Uterus (tissue), 2 donors: ENCODE results near the gene GAMT.

Source experiments
- CTCF ChIP-seq, 4 experiments: fragments of 200-600 bp in 2 of 4; fragments of 450-650 bp in 2 of 4; sonication (generic) in 2 of 4; IDR thresholded peaks; one replicate each; pipeline ENCODE4 v1.5.1; 2016 to 2019; ENCODE audit warnings: antibody characterized with exemption in 4 of 4, mild to moderate bottlenecking in 2 of 4, moderate library complexity in 1 of 4
- POLR2A ChIP-seq, 2 donors: fragments of 450-650 bp; IDR thresholded peaks; one replicate each; pipeline ENCODE4 v1.6.1; 2016; ENCODE audit warnings: antibody characterized with exemption in 2 of 2, mild to moderate bottlenecking in 1 of 2, moderate library complexity in 1 of 2

GRCh38 chr19:1387684-1388636 is 13.4 kb downstream of the GAMT start:
- TF ChIP-seq CTCF (IDR thresholded peaks at IDR 0.05) (no peak), POLR2A (IDR thresholded peaks at IDR 0.05) (no peak)
